NCI-H1694 (cell line): ENCODE results near the gene THADA.

Experiments
- DNase-seq: peaks from one replicate; lab custom pipeline; 2025; lab: John Stamatoyannopoulos, UW

The THADA gene

GRCh38 chr2:43349904-43350303, 245.9 kb downstream of the THADA start:
- no peak for DNase-seq

GRCh38 chr2:43348908-43349661, 246.8 kb downstream of the THADA start:
- DNase-seq: peak; percentile 36

GRCh38 chr2:43347746-43348145, 248.1 kb downstream of the THADA start:
- DNase-seq: no peak

GRCh38 chr2:43346602-43347567, 249.0 kb downstream of the THADA start:
- no peak for DNase-seq

GRCh38 chr2:43345872-43346271, 250.0 kb downstream of the THADA start:
- DNase-seq: no peak

GRCh38 chr2:43345391-43345813, 250.4 kb downstream of the THADA start:
- DNase-seq: no peak

- DNase-seq: no peak
Observed at GRCh38 chr2:43344868-43345373, 250.9 kb downstream of the THADA start.

GRCh38 chr2:43343573-43344304, 252.1 kb downstream of the THADA start:
- DNase-seq: peak; percentile 7

- no peak for DNase-seq
Observed at GRCh38 chr2:43341959-43342757, 253.7 kb downstream of the THADA start.

GRCh38 chr2:43340945-43341356, 254.9 kb downstream of the THADA start:
- DNase-seq: no peak

GRCh38 chr2:43340066-43340465, 255.8 kb downstream of the THADA start:
- no peak for DNase-seq

- no peak for DNase-seq
Observed at GRCh38 chr2:43333656-43334144, 262.1 kb downstream of the THADA start.

- DNase-seq: no peak
Observed at GRCh38 chr2:43333101-43333655, 262.7 kb downstream of the THADA start.

- no peak for DNase-seq
Observed at GRCh38 chr2:43332653-43333052, 263.2 kb downstream of the THADA start.

GRCh38 chr2:43331422-43331821, 264.4 kb downstream of the THADA start:
- DNase-seq: no peak

GRCh38 chr2:43329637-43330036, 266.2 kb downstream of the THADA start:
- DNase-seq: no peak

- no peak for DNase-seq
Observed at GRCh38 chr2:43328832-43329231, 267.0 kb downstream of the THADA start.

- DNase-seq: peak; percentile 83
Observed at GRCh38 chr2:43328133-43328532, 267.7 kb downstream of the THADA start.

GRCh38 chr2:43327119-43327518, 268.7 kb downstream of the THADA start:
- peak; percentile 23 for DNase-seq

GRCh38 chr2:43326101-43326825, 269.6 kb downstream of the THADA start:
- DNase-seq: no peak
